ENCODE measurements around the gene DIS3L2.

GRCh38 chr2:232327105-232328031, 365.9 kb downstream of the DIS3L2 start:
- TF ChIP-seq CTCF (conservative IDR thresholded peaks at IDR 0.05; ENCODE audit: low read length), result peak; percentile 78
- TF ChIP-seq EZH2phosphoT487 (IDR thresholded peaks at IDR 0.05; ENCODE audit: borderline replicate concordance, low read depth, low read length), result no peak

Data from OCI-LY7 (cell line).